HL-60 (cell line): ENCODE results near the gene STON1.

Experiments used
- DNase-seq, 2 experiments: peaks; one replicate each; pipeline ENCODE4 v3.0.0-alpha.2; 2010 to 2020; ENCODE audit warnings: low read depth in 1 of 2, low spot score in 1 of 2
- H3K27ac ChIP-seq: fragments of 250-450 bp; sonication (Bioruptor Pico); replicated peaks from 2 replicates; pipeline ENCODE4 v1.5.1; 2020; ENCODE audit warnings: mild to moderate bottlenecking, moderate library complexity
- H3K27me3 ChIP-seq: fragments of 250-450 bp; sonication (Bioruptor Pico); 2 replicates; pipeline ENCODE4 v1.5.1; 2021; ENCODE audit warnings: mild to moderate bottlenecking, moderate library complexity; ENCODE audit not compliant: insufficient read depth, poor library complexity, severe bottlenecking
- H3K4me3 ChIP-seq: replicated peaks from 2 replicates; pipeline ENCODE4 v1.5.1; 2011; ENCODE audit warnings: mild to moderate bottlenecking, control low read depth, low read length; ENCODE audit not compliant: insufficient read depth
- CTCF ChIP-seq: IDR thresholded peaks from one replicate; pipeline ENCODE4 v1.5.1; 2011; ENCODE audit warnings: low read length, control low read depth, inconsistent platforms; ENCODE audit not compliant: insufficient read depth
- GABPA ChIP-seq: IDR thresholded peaks from 2 replicates; pipeline ENCODE4 v1.6.1; 2012; ENCODE audit warnings: low read depth
- POLR2AphosphoS5 ChIP-seq: IDR thresholded peaks from 2 replicates; pipeline ENCODE4 v1.6.1; 2012; ENCODE audit warnings: low read depth
- REST ChIP-seq: IDR thresholded peaks from 2 replicates; pipeline ENCODE4 v1.6.1; 2012; ENCODE audit warnings: low read depth; ENCODE audit not compliant: insufficient replicate concordance
- SPI1 ChIP-seq: IDR thresholded peaks from 2 replicates; pipeline ENCODE4 v1.6.1; 2012; ENCODE audit warnings: low read depth, mild to moderate bottlenecking, borderline replicate concordance

STON1 gene

GRCh38 chr2:48532824-48533223 lies 2.9 kb downstream of the STON1 start:
- H3K27ac ChIP-seq: no peak overlapping the region
- H3K4me3 ChIP-seq: no peak overlapping the region
- TF ChIP-seq CTCF (no peak), SPI1 (no peak), POLR2AphosphoS5 (no peak), REST (no peak), GABPA (no peak)
- peaks cover 8% of the 10 kb centered on the region for H3K27me3 ChIP-seq
- no peak for DNase-seq

DNA sequence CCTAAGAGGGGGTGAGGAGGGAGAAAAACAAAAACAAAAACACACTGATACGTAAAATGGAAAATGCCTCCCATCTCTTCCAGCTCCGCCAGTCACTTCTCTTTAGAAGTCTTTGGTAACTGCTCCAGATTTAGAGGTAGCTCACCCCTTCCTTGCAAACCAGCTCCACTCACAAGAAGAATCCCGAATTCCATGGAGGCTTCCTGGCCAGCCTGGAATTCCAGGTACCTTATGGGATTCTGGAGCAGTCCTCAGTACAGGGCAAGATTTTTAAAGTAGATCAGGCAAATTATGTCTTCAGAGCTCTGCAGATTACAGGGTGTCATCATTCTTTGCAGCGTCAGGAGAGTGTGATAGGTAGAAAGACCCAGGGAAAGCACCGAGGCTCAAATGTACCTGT lies 4.8 kb downstream of the STON1 start:
- TF ChIP-seq POLR2AphosphoS5: no peak
- TF ChIP-seq GABPA: no peak
- TF ChIP-seq CTCF: no peak
- TF ChIP-seq SPI1: no peak
- TF ChIP-seq REST: no peak
- Histone ChIP-seq H3K4me3 (no peak overlapping the region), H3K27me3 (peaks cover 8% of the 10 kb centered on the region), H3K27ac (no peak overlapping the region)
- DNase-seq: no peak

DNA sequence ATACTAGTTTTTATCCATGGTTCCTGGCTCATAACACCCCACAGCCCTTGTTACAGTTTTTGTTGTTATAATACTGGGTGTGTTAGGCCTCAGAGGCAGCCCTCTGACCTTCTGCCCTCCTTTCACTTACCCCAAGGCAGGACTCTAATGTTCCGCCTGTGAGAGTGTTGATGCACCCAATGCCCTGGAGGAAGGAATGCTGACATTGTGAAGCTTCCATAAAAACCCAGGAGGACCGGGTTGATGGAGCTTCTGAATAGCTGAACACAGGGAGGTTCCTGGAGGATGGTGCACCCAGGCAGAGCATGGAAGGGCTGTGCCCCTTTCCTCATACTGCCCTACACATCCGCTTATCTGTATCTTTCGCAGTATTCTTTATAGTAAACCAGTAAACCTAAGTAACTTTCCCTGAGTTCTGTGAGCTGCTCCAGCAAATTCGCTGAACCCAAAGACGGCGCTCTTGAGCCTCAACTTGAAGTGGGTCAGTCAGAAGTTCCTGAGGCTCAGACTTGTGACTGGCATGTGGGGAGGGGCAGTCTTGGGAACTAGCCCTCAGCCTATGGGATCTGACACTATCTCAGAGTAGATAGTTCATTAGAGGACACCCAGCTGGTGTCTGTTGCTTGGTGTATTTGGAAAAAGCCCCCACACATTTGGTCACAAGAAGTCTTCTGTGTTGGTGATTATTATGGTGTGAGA lies 10.4 kb downstream of the STON1 start:
- Histone ChIP-seq H3K27ac (no peak overlapping the region), H3K4me3 (no peak overlapping the region), H3K27me3 (no peaks in the 10 kb centered on the region)
- no peak for DNase-seq
- TF ChIP-seq CTCF: no peak
- TF ChIP-seq GABPA: no peak
- TF ChIP-seq REST: no peak
- TF ChIP-seq POLR2AphosphoS5: no peak
- TF ChIP-seq SPI1: no peak
